HS-5 (cell line): ENCODE measurements around the gene CLTCL1.
"Not testable (repeated sequence)": the region's sequence is repeated elsewhere in the genome, so short reads cannot be mapped to it uniquely, and the experiment has no call there.

Experiments
- DNase-seq: peaks from one replicate; pipeline ENCODE4 v3.0.0-alpha.2; 2012; ENCODE audit warnings: low read depth

Gene CLTCL1

DNA sequence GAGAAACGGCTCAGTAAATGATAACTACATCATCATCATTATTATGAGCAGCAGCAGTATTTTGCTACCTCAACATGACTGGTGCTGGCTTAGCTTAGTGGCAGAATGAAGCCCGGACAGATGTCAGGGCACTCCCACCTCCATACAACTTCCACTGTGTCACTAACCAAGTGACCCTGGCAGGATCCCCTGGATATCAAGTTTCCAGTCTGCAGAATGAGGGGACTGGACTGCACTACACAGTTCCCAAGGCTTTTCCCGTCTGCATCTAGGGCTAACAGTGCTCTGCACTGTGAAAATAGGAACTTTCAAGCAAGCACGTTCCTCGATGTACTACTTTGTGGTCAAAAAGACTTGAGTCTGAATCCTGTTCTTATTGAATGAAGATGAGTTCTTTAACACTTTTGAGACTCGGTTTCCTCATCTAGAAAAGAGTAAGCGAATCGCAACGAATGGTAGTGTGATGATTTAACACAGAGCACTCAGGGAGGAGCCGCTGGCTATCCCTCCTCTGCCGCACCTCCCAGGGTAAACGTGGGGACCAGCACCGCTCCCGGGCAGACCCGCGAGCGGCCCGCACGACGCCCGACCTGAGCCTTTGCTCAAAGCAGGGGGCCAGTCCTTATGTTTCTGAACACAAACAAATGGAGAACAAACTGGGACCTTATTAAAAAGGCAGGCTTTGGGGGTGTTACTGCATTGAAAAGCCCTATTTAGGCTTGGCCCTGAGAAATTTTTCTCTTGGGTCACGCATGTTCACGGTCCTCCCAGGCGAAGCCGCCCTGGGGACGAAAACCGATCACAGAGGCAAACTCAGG is 910 bp downstream of the CLTCL1 start:
- no peak for DNase-seq

DNA sequence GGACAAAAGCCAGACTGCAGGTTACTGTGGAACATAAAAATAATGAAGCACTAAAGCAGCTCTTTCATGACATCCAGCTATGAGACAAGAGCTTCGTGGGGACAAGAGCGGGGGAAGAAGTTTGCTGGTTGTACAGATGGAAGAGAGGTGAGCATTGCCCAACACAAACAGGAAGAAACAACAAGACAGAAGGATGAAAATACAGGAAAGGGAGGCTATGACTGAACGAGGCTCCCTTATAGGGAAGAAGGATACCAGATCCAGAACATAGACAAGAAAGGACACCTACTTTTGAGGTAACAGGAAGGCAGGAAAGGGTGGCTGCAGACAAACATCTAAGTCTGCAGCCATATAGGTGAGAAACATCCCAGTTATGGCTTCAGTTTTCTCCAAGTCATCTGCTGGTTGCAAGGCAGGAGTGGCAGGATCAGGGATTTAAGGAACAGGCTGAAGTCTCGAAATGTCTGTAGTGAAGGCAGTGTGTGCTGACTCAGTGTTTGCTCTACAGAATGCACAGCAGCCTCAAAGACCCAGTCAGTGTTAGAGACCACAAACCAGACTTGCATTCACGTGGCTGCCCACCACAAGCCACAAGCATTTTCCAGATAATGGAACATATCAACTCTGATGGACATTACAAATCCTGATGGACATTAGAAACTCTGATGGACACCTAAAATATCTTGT is 1.9 kb downstream of the CLTCL1 start:
- DNase-seq: no peak

DNA sequence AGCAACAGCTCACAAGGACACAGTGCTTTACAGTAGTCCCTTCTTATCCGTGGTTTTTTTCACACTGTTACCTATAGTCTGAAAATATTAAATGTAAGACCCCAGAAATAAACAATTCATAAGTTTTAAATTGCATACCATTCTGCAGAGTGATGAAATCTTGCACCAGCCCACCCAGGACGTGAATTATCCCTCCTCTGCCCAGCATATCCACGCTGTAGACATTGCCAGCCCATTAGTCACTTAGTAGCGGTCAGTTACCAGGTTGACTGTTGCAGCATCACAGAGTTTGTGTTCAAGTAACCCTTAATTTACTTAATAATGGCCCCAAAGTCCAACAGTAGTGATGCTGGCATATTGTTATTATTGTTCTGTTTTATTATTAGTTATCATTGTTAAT is 3.6 kb downstream of the CLTCL1 start:
- peak; percentile 43 for DNase-seq

DNA sequence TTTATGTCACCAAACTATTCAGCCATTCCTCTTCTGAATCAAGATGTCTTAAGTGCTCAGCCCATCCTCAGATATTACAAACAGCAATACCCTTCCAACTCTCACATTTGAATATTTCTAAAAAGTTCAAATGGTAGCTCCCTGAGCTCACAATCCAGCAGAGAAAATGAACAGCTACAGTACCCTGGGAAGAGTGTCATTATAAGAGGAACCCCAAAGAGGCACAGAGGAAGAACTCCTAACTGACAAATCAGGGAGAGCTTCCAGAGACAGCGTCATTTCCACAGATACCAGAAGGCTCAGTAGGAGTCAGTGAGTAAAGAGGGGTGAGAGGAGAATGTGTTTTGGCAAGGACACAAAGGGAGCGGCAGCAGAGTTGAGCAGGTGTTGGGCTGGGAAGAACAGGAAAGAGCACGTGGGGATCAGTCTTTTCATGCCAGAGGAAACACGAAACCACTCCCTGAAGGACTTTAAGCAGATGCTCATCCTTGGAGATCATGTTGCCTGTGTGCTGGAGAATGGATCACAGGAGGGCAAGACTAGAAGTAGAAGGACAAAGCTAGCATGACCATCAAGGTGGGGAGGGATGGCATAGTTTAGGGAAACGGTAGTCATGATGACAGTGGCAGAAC is 4.3 kb downstream of the CLTCL1 start:
- no peak for DNase-seq

DNA sequence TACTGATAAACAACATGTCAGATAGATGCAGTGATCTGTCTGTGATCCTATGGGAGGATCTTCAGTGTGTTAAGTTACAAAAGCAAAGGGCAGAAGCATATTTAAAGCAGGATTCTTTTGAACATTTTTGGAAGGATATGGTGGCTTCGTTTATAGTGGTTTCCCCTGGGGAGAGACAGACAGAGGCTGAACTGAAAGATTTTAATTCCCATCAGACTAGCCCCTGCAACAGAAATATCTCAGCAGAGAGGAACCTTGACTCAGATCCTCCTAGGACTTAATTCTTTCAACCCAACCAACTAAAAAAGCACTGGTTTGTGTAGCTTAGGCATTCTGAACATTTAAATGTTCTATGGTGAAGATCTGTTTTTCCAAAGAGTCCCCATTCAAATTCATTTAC is 5.7 kb downstream of the CLTCL1 start:
- no peak for DNase-seq

DNA sequence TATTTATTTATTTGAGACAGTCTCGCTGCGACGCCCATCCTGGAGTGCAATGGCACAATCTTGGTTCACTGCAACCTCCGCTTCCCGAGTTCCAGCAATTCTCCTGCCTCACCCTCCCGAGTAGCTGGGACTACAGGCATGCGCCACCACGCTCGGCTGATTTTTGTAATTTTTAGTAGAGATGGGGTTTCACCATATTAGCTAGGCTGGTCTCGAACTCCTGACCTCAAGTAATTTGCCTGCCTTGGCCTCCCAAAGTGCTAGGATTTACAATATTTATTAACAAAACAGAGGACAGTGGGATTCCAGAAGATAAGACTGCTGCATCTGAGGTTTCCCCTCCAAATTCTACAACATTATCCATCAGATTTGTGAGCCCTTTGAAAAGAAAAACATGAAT is 12.4 kb downstream of the CLTCL1 start:
- DNase-seq: not testable (repeated sequence)

DNA sequence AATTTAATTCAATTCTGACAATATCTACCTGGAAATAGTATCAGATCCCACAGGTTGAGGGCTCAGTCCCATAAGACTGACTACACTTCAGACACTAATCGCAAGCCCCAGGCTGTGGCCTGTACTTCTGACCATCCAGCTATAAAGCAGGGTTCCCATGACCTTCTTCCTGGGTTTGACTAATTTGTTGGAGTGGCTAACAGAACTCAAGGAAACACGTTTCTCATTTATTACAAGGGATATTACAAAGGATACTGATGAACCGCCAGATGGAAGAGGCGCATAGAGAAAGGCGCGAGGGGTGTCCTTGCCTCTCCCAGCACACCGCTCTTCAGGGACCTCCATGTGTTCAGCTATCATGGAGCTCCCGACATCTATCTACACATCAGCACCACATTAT is 13.7 kb downstream of the CLTCL1 start:
- DNase-seq: no peak

DNA sequence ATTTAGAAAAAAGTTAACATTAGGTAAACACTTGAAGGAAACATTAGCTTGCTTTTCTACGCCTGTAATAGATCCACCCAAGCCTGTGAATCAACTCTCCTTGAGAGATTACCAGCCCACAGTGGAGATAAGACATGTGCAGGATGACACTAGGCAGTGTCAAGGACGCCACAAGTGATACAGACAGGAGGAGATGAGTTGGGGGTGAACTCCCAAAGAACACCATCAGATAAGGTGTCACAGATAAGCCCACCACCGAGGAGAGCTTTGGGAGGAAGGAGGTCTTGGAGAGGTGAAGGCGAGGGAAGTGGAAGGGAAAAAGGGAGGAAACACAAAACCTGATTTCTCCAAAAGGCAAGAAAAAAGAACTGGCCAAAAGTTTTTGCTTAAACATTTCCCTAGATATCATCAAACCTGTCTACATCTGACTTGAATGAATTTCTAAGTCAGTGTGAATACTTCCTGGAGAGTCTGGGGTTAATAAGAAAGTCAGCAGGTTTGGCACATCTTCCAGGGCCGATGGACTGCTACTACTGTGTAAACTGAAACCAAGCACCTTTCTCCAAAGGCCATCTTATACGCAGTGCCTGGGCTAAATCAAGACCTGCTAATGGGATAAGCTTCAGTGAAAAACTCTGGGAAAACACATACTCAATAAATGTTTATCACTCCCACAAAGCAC is 15.5 kb downstream of the CLTCL1 start:
- no peak for DNase-seq

DNA sequence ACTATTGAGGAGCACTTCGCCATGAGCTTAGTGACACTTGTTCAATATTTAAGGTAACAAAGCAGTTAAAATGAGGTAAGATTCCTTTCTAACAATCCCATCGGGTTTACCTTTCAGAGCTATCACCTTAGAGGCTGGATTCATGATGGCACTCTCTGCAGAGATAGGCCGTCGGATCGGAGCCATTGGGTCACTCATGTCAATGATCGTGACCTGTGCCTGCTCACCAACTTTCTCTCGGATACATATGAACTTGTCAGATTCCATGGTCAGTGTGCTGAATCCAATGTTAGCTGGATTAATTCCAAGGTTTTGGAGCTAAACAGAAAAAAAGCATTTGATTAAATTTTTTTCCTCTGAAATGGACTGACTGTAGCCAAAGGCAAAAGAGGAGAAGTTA is 16.0 kb downstream of the CLTCL1 start:
- DNase-seq: no peak

DNA sequence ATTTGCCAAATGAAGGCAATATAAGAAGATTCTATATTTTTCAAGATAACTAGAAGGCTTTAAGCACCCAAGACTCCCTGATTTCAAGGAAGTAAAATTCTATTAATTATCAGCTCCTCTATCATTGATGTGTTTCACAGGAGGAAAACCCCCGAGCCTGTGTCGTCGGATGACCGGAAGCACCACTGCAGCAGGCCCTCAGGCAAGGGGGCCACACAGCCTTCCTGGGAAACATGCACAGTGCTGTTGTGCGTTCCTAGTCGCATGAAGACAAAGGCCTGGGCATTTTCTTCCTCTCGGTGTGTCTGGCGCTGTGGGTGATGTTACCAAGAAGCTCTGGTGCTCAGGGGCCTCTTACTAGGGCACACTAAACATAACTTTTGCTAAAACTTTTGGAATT is 16.4 kb downstream of the CLTCL1 start:
- no peak for DNase-seq

DNA sequence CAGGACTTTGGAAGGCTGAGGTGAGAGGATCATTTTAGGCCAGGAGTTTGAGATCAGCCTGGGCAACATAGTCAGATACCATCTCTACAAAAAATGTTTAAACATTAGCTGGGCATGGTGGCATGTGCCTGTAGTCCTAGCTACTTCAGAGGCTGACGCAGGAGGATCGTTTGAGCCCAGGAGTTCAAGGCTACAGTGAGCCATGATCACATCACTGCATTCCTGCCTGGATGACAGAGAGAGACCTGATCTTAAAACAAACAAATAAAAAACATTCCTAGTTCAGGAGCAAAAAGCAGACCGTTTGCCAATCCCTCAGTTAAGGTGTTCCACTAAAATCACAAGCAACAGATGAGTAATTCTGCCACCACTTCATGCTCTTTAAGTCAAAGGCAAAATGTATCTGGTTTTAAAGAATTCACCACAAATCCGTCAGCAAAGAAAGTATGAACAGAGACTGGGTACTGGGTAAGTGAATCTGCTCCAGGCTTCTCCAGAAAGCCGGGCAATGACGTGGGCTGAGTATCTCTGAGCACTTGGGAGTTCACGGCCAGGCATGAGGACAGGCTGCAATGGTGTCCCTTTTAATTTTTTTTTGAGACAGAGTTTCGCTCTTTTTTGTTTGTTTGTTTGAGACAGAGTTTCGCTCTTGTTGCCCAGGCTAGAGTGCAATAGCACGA is 19.5 kb downstream of the CLTCL1 start:
- DNase-seq: no peak

DNA sequence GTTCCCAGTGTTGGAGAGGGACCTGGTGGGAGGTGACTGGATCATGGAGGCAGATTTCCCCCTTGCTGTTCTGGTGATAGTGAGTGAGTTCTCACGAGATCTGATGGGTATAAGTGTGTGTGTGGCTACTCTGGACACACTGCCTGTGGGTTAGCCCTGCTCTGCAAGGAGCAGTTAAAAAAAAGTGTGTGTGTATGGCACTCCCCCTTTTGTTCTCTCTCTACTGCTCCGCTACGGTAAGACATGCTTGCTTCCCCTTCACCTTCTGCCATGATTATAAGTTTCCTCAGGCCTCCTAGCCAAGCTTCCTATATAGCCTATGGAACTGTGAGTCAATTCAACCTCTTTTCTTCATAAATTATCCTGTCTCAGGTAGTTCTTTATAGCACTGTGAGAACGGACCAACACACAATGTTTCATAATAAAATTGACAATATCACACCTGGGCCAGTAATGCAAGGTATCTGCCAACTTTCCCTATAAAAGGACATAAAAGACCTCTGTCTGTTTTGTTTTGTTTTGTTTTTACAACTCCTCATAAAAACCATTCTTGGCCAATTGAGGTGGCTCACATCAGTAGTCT is 20.2 kb downstream of the CLTCL1 start:
- DNase-seq: no peak

DNA sequence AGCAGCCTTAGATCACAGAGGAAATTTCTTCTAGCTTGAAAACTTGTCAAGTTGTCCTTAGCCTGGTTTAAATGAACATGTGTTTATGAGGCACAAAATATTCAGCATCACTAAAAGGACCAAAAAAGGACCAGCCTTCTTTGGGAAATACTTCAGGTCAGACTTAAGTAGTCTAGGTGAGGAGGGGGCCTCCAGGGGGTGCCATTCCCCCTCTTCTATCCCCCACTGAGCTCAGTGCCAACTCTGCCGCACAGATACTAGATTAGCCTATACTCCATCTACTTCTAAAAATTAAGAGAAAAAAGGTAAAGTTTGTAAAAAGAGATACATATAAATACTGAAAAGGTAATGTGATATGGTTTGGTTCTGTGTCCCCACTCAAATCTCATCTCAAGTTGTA is 20.6 kb downstream of the CLTCL1 start:
- no peak for DNase-seq

DNA sequence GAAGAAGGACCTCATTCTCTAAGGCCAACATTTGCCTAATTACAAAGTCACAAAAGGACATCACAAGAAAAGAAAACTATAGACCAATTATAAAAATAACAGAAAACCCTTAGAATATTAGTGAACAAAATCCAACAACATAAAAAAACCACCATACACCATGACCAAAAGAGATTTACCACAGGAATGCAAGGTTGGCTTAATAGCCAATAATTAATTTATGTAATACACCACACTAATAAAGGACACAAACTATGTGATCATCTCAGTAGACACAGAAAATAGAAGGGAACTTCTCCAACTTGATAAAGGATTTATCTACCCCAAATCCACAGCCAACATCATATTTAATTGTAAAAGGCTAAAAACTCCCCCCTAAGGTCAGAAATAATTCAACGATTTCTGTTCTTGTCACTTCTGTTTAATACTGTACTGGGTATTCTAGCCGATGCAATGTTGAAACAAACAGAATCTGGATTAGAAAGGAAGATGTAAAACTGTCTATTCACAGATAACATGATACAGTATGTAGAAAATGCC is 24.9 kb downstream of the CLTCL1 start:
- no peak for DNase-seq

DNA sequence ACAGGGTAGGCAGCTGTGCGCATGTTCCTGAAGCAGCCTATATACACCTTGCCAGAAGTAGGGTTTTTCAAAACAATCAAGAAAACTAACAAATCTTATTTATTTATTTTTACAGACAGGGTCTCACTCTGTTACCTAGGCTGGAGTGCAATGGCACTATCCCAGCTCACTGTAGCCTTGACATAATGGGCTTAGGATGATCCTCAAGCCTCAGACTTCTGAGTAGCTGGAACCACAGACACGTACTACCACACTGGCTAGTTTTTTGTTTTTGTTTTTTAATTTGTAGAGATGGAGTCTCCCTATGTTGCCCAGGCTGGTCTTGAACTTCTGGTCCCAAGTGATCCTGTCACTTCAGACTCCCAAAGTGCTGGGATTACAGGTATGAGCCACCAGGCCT is 25.7 kb downstream of the CLTCL1 start:
- DNase-seq: no peak

DNA sequence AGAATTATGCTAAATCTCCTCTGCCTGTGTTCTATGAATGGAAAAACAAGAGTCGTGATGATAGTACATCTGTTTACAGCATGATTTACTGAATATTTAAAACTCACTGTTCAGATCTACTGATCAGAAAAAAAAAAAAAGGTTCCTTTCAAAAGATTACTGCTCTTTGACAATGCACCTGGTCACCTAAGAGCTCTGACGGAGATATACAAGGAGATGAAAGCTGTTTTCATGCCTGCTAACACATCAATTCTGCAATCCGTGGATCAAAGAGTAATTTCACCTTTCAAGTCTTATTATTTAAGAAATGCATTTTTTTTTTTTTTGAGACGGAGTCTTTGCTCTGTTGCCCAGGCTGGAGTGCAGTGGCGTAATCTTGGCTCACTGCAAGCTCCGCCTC is 30.7 kb downstream of the CLTCL1 start:
- no peak for DNase-seq

DNA sequence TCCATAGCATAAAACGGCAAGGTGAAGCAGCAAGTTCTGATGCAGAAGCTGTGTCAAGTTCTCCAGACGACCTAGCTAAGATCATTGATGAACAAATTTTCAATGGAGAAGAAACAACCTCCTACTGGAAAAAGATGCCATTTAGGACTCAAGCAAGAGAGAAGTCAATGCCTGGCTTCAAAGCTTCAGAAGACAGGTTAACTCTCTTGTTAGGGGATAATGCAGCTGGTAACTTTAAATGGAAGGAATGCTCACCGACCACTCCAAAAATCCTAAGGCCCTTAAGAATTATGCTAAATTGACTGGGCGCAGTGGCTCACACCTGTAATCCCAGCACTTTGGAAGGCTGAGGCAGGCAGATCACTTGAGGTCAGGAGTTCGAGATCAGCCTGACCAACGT is 31.3 kb downstream of the CLTCL1 start:
- no peak for DNase-seq

DNA sequence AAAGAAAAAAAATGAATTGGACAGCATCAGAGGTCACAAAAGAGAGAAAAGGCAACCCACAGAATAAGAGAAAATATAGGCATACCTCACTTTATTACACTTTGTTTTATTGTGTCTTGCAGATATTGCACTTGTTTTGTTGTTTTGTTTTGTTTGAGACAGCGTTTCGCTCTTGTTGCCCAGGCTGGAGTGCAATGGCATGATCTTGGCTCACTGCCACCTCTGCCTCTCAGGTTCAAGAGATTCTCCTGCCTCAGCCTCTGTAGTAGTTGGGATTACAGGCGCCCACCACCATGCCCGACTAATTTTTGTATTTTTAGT is 32.6 kb downstream of the CLTCL1 start:
- not testable (repeated sequence) for DNase-seq

DNA sequence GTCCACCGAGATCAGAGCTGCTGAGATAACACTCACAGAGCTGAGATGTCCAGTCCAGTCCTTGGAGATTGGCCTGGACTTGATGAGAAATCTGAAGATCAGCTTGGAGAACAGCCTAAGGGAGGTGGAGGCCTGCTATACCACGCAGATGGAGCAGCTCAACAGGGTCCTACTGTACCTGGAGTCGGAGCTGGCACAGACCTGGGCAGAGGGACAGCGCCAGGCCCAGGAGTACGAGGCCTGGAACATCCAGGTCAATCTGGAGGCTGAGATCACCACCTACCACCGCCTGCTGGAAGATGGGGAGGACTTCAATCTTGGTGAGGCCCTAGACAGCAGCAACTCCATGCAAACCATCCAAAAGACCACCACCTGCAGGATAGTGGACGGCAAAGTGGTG is 33.1 kb downstream of the CLTCL1 start:
- no peak for DNase-seq

DNA sequence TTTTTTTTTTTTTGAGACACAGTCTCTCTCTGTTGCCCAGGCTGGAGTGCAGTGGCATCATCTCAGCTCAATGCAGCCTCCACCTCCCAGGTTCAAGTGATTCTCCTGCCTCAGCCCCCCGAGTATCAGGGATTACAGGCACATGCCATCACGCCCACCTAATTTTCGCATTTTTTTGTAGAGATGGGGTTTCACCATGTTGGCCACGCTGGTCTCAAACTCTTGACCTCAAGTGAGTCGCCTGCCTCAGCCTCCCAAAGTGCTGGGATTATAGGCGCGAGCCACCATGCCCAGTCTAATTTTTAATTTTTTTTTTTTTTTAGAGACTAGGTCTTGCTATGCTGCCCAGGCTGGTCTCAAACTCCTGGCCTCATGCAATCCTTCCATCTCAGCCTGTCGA is 35.2 kb downstream of the CLTCL1 start:
- not testable (repeated sequence) for DNase-seq

DNA sequence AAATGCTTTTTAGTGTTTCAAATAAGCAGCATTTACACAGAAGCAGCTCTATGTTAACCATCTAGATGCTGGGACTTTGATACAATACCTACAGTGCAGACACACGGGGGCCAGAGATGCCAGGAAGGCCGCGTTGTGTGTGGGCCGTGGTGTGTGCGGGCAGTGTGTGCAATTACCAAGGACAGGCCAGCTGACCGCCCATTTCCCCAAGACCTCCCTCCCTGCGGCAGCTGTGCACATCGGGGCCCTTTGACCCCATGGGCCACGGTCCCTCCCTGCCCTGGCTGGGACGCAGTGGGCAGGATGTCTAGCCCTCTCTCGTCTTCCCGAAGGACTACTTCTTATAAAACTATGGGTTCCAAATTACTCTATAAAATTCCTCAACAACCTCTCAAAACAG is 38.4 kb downstream of the CLTCL1 start:
- DNase-seq: no peak
